ENCODE results near the gene NAIF1.

NAIF1 gene

DNA sequence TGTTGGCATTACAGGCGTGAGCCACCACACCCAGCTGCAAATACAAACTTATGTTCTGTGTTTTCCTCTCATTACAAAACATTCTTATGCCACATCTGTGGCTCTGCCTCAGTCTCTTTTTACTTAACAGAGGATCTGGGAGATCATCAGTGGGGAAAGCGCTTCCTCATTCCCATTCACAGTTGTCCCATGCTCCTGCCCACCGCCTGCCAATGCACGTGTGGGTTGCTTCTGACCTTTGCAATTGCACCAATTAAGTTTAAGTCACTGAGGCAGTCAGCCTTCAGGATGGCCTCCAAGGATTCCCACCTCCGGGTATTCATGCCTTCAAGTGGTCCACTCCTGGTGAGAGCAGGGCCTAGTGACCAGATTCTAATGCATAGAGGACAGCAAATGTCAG lies 51.4 kb downstream of the NAIF1 start:
- Mint-ChIP-seq H3K27me3 (no peaks in the 10 kb centered on the region), H3K4me1 (peaks cover 24% of the 10 kb centered on the region), H3K4me3 (no peak overlapping the region), H3K9me3 (no peaks in the 10 kb centered on the region), H3K27ac (no peak overlapping the region)
- no peak for ATAC-seq
- no peak for DNase-seq
